Keratinocyte (primary cell): ENCODE data around the gene LAYN. TPM values are rescaled to one million over a fixed set of nuclear protein-coding genes. Genes with fewer than 3 reads are reported as not detected.

Source experiments
- DNase-seq: peaks from one replicate; pipeline ENCODE4 v3.0.0-alpha.2; 2011; ENCODE audit warnings: low read depth, missing footprints, low spot score
- FAIRE-seq: peaks from 2 replicates; lab custom pipeline; 2011; peaks lifted over from hg19 to GRCh38; lab: Jason Lieb, UNC
- H2AFZ ChIP-seq: 2 replicates; pipeline ENCODE4 v1.6.0; 2012; ENCODE audit warnings: low read length, control low read depth, inconsistent platforms; ENCODE audit not compliant: control insufficient read depth
- H3K27ac ChIP-seq: 2 replicates; pipeline ENCODE4 v1.5.1; 2011; ENCODE audit warnings: low read length; ENCODE audit not compliant: control insufficient read depth, insufficient read depth
- H3K27me3 ChIP-seq: 3 replicates; pipeline ENCODE4 v1.6.0; 2011; ENCODE audit warnings: low read length; ENCODE audit not compliant: control insufficient read depth, insufficient read depth; ENCODE audit errors: extremely low read depth
- H3K36me3 ChIP-seq, 2 experiments: 2 replicates in 1 of 2; 3 replicates in 1 of 2; pipeline ENCODE4 v1.5.1; 2011; ENCODE audit warnings: low read length in 2 of 2, mild to moderate bottlenecking in 1 of 2; ENCODE audit not compliant: control insufficient read depth in 2 of 2, insufficient read depth in 2 of 2; ENCODE audit errors: extremely low read depth in 1 of 2
- H3K4me1 ChIP-seq: 3 replicates; pipeline ENCODE4 v1.5.1; 2011; ENCODE audit warnings: low read length; ENCODE audit not compliant: control insufficient read depth, insufficient read depth; ENCODE audit errors: extremely low read depth
- H3K4me2 ChIP-seq: 3 replicates; pipeline ENCODE4 v1.6.0; 2011; ENCODE audit warnings: low read depth, low read length; ENCODE audit not compliant: control insufficient read depth, insufficient read depth; ENCODE audit errors: extremely low read depth
- H3K4me3 ChIP-seq, 3 experiments: fragments of 200-600 bp in 1 of 3; sonication (generic) in 1 of 3; 2 replicates in 2 of 3; 3 replicates in 1 of 3; pipeline ENCODE4 v1.5.1; 2011 to 2016; ENCODE audit warnings: low read length in 3 of 3, mild to moderate bottlenecking in 3 of 3, control low read depth in 2 of 3, inconsistent platforms in 1 of 3, low read depth in 1 of 3, mixed read lengths in 1 of 3, mixed run types in 1 of 3, moderate library complexity in 1 of 3; ENCODE audit not compliant: control insufficient read depth in 2 of 3, insufficient read depth in 2 of 3; ENCODE audit errors: extremely low read depth in 1 of 3
- H3K79me2 ChIP-seq: 2 replicates; pipeline ENCODE4 v1.6.0; 2012; ENCODE audit warnings: low read length; ENCODE audit not compliant: control insufficient read depth, insufficient read depth
- H3K9ac ChIP-seq: 3 replicates; pipeline ENCODE4 v1.6.0; 2011; ENCODE audit warnings: low read length; ENCODE audit not compliant: control insufficient read depth, insufficient read depth; ENCODE audit errors: extremely low read depth
- H3K9me1 ChIP-seq: 3 replicates; pipeline ENCODE4 v1.6.0; 2011; ENCODE audit warnings: low read length; ENCODE audit not compliant: control insufficient read depth, insufficient read depth; ENCODE audit errors: extremely low read depth
- H3K9me3 ChIP-seq: 2 replicates; pipeline ENCODE4 v1.5.1; 2012; ENCODE audit warnings: low read depth, low read length; ENCODE audit not compliant: control insufficient read depth
- H4K20me1 ChIP-seq: 3 replicates; pipeline ENCODE4 v1.6.0; 2011; ENCODE audit warnings: low read length; ENCODE audit not compliant: control insufficient read depth, insufficient read depth; ENCODE audit errors: extremely low read depth
- EZH2 ChIP-seq: IDR thresholded peaks from one replicate; pipeline ENCODE4 v1.6.1; 2012; ENCODE audit warnings: inconsistent platforms, mild to moderate bottlenecking, low read length, moderate library complexity
- dilution Hi-C: fragments of 300-500 bp; cut with MboI; formaldehyde crosslinking; loops from one replicate; pipeline ENCODE4 v1.7.0; 2020; ENCODE audit warnings: low sequenced_read_pairs; ENCODE audit not compliant: extremely low pct_ligation_motif_present
- polyA plus RNA-seq, 5 experiments: library from polyadenylated mRNA; depleted of rRNA in 3 of 5; stranded (reverse) in 3 of 5; stranded (forward) in 1 of 5; unstranded in 1 of 5; fragments of >200 nt; gene quantifications; 1 replicate in 1 of 5; 2 replicates in 3 of 5; 3 replicates in 1 of 5; pipeline versions ENCODE4 v1.2.1 to v1.2.3, GENCODE V29; 2011 to 2012; ENCODE audit warnings: missing spikeins in 2 of 5, low read depth in 1 of 5, low replicate concordance in 1 of 5
- TF ChIP-seq, protein P1 (sequence below), 3 experiments: IDR thresholded peaks in 1 of 3; conservative IDR thresholded peaks in 1 of 3; optimal IDR thresholded peaks in 1 of 3; 2 replicates in 2 of 3; 3 replicates in 1 of 3; pipeline versions ENCODE3 to v1.5.1; 2011; ENCODE audit warnings: low read length in 3 of 3, mild to moderate bottlenecking in 3 of 3, moderate library complexity in 2 of 3, control low read depth in 1 of 3, inconsistent platforms in 1 of 3; ENCODE audit not compliant: insufficient read depth in 2 of 3; ENCODE audit errors: extremely low read depth in 1 of 3

LAYN gene
- polyA plus RNA-seq, 1 donor (not counting 4 experiments of a cell fraction or from before 2014, with no cell fraction given), result 1.1 TPM

DNA sequence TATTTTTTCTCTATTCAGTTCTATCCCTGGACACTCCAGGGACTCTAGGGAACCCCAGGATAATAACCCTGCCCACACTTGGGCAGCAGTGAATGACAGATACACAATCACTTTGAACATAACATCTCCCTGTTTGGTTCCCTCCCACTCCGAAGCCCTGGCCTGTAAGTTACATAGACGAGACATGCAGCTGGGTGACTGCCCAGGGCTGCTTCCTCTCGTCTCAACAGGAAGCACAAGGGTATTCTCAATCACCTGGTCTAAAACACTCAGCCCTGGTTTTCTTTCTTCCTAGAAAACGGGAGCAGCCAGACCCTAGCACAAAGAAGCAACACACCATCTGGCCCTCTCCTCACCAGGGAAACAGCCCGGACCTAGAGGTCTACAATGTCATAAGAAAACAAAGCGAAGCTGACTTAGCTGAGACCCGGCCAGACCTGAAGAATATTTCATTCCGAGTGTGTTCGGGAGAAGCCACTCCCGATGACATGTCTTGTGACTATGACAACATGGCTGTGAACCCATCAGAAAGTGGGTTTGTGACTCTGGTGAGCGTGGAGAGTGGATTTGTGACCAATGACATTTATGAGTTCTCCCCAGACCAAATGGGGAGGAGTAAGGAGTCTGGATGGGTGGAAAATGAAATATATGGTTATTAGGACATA is 19.4 kb downstream of the LAYN start:
- dilution Hi-C loops, result no loop called here
- no peaks in the 10 kb centered on the region for H3K9me1 ChIP-seq
- FAIRE-seq (no peak), DNase-seq (no peak)
- no peaks in the 10 kb centered on the region for H3K27me3 ChIP-seq
- H3K4me1 ChIP-seq, result peaks cover 23% of the 10 kb centered on the region
- TF ChIP-seq, protein P1, sequence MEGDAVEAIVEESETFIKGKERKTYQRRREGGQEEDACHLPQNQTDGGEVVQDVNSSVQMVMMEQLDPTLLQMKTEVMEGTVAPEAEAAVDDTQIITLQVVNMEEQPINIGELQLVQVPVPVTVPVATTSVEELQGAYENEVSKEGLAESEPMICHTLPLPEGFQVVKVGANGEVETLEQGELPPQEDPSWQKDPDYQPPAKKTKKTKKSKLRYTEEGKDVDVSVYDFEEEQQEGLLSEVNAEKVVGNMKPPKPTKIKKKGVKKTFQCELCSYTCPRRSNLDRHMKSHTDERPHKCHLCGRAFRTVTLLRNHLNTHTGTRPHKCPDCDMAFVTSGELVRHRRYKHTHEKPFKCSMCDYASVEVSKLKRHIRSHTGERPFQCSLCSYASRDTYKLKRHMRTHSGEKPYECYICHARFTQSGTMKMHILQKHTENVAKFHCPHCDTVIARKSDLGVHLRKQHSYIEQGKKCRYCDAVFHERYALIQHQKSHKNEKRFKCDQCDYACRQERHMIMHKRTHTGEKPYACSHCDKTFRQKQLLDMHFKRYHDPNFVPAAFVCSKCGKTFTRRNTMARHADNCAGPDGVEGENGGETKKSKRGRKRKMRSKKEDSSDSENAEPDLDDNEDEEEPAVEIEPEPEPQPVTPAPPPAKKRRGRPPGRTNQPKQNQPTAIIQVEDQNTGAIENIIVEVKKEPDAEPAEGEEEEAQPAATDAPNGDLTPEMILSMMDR (optimal IDR thresholded peaks at IDR 0.05 in 1 of 3, IDR thresholded peaks at IDR 0.05 in 1 of 3, conservative IDR thresholded peaks at IDR 0.05 in 1 of 3; ENCODE audit: extremely low read depth in 1 of 3, insufficient read depth in 2 of 3, low read length in 3 of 3), result no peak
- no peak for TF ChIP-seq EZH2
- H4K20me1 ChIP-seq, result no peaks in the 10 kb centered on the region
- no peak overlapping the region for H3K9ac ChIP-seq
- H3K4me2 ChIP-seq, result no peak overlapping the region
- H3K79me2 ChIP-seq, result no peaks in the 10 kb centered on the region
- no peaks in the 10 kb centered on the region for H3K36me3 ChIP-seq
- no peak overlapping the region for H2AFZ ChIP-seq
- no peak overlapping the region for H3K27ac ChIP-seq
- no peak overlapping the region for H3K4me3 ChIP-seq
- H3K9me3 ChIP-seq, result peaks cover 5% of the 10 kb centered on the region

DNA sequence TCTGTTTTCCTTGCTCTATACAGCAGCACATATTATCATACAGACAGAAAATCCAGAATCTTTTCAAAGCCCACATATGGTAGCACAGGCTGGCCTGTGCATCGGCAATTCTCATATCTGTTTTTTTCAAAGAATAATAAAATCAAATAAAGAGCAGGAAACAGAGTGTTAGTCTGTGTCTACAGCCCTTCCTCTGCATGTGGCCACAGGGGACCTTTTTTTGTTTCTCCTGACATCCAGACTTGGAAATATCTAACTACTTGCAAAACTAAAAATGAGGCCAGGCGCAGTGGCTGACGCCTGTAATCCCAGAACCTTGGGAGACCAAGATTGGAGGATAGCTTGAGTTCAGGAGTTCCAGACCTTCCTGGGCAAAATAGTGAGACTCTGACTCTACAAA is 20.3 kb downstream of the LAYN start:
- FAIRE-seq, result no peak
- dilution Hi-C loops, result no loop called here

More for the DNA sequence above, 20.3 kb downstream of the LAYN start:
- H3K9me3 ChIP-seq, result peaks cover 5% of the 10 kb centered on the region
- no peak overlapping the region for H3K4me3 ChIP-seq
- H3K27ac ChIP-seq, result no peak overlapping the region
- no peak overlapping the region for H3K9ac ChIP-seq
- H3K4me2 ChIP-seq, result no peak overlapping the region
- no peaks in the 10 kb centered on the region for H3K27me3 ChIP-seq
- H3K79me2 ChIP-seq, result no peaks in the 10 kb centered on the region
- no peak overlapping the region for H2AFZ ChIP-seq
- TF ChIP-seq, protein P1 (optimal IDR thresholded peaks at IDR 0.05 in 1 of 3, IDR thresholded peaks at IDR 0.05 in 1 of 3, conservative IDR thresholded peaks at IDR 0.05 in 1 of 3; ENCODE audit: extremely low read depth in 1 of 3, insufficient read depth in 2 of 3, low read length in 3 of 3), result no peak
- no peak for TF ChIP-seq EZH2
- H4K20me1 ChIP-seq, result no peaks in the 10 kb centered on the region
- H3K9me1 ChIP-seq, result no peaks in the 10 kb centered on the region
- H3K4me1 ChIP-seq, result peaks cover 15% of the 10 kb centered on the region
- H3K36me3 ChIP-seq, result no peaks in the 10 kb centered on the region
- DNase-seq, result no peak
